H1 (cell line): ENCODE measurements around the gene PHF1.

ENCODE experiments used
- E2F6 ChIP-seq: IDR thresholded peaks from 2 replicates; pipeline ENCODE4 v1.6.1; 2012; ENCODE audit warnings: inconsistent platforms
- EP300 ChIP-seq, 2 experiments: IDR thresholded peaks; 1 replicate in 1 of 2; 2 replicates in 1 of 2; pipeline ENCODE4 v1.6.1; 2011 to 2012; ENCODE audit warnings: low read depth in 2 of 2, low read length in 2 of 2, mild to moderate bottlenecking in 2 of 2, borderline replicate concordance in 1 of 2, inconsistent platforms in 1 of 2, moderate library complexity in 1 of 2
- EZH2 ChIP-seq: fragments of 200-600 bp; sonication (generic); IDR thresholded peaks from 2 replicates; pipeline ENCODE4 v1.7.1; 2012; ENCODE audit warnings: low read depth, mild to moderate bottlenecking, moderate library complexity, low read length, inconsistent platforms; ENCODE audit not compliant: severe bottlenecking
- GTF2F1 ChIP-seq: IDR thresholded peaks from 2 replicates; pipeline ENCODE4 v1.6.1; 2012; ENCODE audit warnings: low read depth, low read length, improper control_type of control experiment, borderline replicate concordance
- JUN ChIP-seq: IDR thresholded peaks from 2 replicates; pipeline ENCODE4 v1.6.1; 2011; ENCODE audit warnings: low read depth, mild to moderate bottlenecking, improper control_type of control experiment, low read length
- POLR2A ChIP-seq, 2 experiments: IDR thresholded peaks; 1 replicate in 1 of 2; 2 replicates in 1 of 2; pipeline ENCODE4 v1.6.1; 2011; ENCODE audit warnings: low read depth in 2 of 2, low read length in 2 of 2, mild to moderate bottlenecking in 2 of 2; ENCODE audit errors: control extremely low read depth in 1 of 2
- POLR2AphosphoS5 ChIP-seq: IDR thresholded peaks from 2 replicates; pipeline ENCODE4 v1.6.1; 2011; ENCODE audit warnings: low read depth, low read length
- SP4 ChIP-seq: IDR thresholded peaks from 2 replicates; pipeline ENCODE4 v1.6.1; 2012; ENCODE audit warnings: low read length, inconsistent platforms
- TEAD4 ChIP-seq: IDR thresholded peaks from 2 replicates; pipeline ENCODE4 v1.6.1; 2012; ENCODE audit warnings: low read depth, low read length, inconsistent platforms, mixed read lengths
- TF ChIP-seq, protein P1 (sequence below), 3 experiments: IDR thresholded peaks; 1 replicate in 2 of 3; 2 replicates in 1 of 3; pipeline versions ENCODE4 v1.5.1 to v1.6.1; 2011; ENCODE audit warnings: low read length in 3 of 3, mild to moderate bottlenecking in 3 of 3, inconsistent platforms in 2 of 3, low read depth in 1 of 3, moderate library complexity in 1 of 3; ENCODE audit not compliant: insufficient read depth in 1 of 3; ENCODE audit errors: control extremely low read depth in 1 of 3

GRCh38 chr6:33443619-33444504 lies 33.0 kb downstream of the PHF1 start:
- no peak for TF ChIP-seq JUN
- TF ChIP-seq, protein P1, sequence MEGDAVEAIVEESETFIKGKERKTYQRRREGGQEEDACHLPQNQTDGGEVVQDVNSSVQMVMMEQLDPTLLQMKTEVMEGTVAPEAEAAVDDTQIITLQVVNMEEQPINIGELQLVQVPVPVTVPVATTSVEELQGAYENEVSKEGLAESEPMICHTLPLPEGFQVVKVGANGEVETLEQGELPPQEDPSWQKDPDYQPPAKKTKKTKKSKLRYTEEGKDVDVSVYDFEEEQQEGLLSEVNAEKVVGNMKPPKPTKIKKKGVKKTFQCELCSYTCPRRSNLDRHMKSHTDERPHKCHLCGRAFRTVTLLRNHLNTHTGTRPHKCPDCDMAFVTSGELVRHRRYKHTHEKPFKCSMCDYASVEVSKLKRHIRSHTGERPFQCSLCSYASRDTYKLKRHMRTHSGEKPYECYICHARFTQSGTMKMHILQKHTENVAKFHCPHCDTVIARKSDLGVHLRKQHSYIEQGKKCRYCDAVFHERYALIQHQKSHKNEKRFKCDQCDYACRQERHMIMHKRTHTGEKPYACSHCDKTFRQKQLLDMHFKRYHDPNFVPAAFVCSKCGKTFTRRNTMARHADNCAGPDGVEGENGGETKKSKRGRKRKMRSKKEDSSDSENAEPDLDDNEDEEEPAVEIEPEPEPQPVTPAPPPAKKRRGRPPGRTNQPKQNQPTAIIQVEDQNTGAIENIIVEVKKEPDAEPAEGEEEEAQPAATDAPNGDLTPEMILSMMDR (IDR thresholded peaks at IDR 0.05; ENCODE audit: control extremely low read depth in 1 of 3, insufficient read depth in 1 of 3, low read depth in 1 of 3, low read length in 3 of 3), result no peak
- TF ChIP-seq POLR2AphosphoS5, result peak; percentile 65; the same call in 1 of the 2 replicates
- no peak for TF ChIP-seq E2F6
- TF ChIP-seq SP4, result no peak
- no peak for TF ChIP-seq EZH2
- no peak for TF ChIP-seq GTF2F1
- no peak for TF ChIP-seq EP300 (IDR thresholded peaks at IDR 0.05; ENCODE audit: borderline replicate concordance in 1 of 2, low read depth in 2 of 2, low read length in 2 of 2)
- TF ChIP-seq TEAD4, result no peak
- TF ChIP-seq POLR2A (IDR thresholded peaks at IDR 0.05; ENCODE audit: control extremely low read depth in 1 of 2, low read depth in 2 of 2, low read length in 2 of 2), result peak in 1 of 2 experiments; percentile 54; a peak in 1 of 3 replicates
